Neural cell (in vitro differentiated cells): ENCODE measurements around the gene IGSF9B. TPM values are rescaled to one million over a fixed set of nuclear protein-coding genes. Genes with fewer than 3 reads are reported as not detected.

ENCODE experiments used
- H2AFZ ChIP-seq: fragments of 200-600, 300-800 bp; sonication (generic), shearing (Covaris generic); 2 replicates; pipeline ENCODE4 v1.6.0; 2014; ENCODE audit warnings: low read depth, mild to moderate bottlenecking, antibody characterized with exemption, low read length, moderate library complexity
- H3F3A ChIP-seq: fragments of 200-600 bp; shearing (Covaris generic); 2 replicates; pipeline ENCODE4 v1.6.1; 2016; ENCODE audit warnings: mild to moderate bottlenecking, moderate library complexity, mixed read lengths, antibody characterized with exemption, low read length; ENCODE audit not compliant: insufficient read depth, poor library complexity, severe bottlenecking
- H3K27ac ChIP-seq: fragments of 200-600, 300-800 bp; sonication (generic), shearing (Covaris generic); 2 replicates; pipeline ENCODE4 v1.5.1; 2014; ENCODE audit warnings: mild to moderate bottlenecking, low read length, moderate library complexity
- H3K27me3 ChIP-seq: fragments of 300-800, 200-600 bp; sonication (generic), shearing (Covaris generic); 2 replicates; pipeline ENCODE4 v1.6.0; 2014; ENCODE audit warnings: mild to moderate bottlenecking, low read depth, low read length, moderate library complexity; ENCODE audit not compliant: insufficient read depth
- H3K36me3 ChIP-seq: fragments of 300-800, 200-600 bp; sonication (generic), shearing (Covaris generic); 2 replicates; pipeline ENCODE4 v1.5.1; 2014; ENCODE audit warnings: mild to moderate bottlenecking, antibody characterized with exemption, low read length, moderate library complexity; ENCODE audit not compliant: insufficient read depth
- H3K4me2 ChIP-seq: fragments of 300-800, 200-600 bp; sonication (generic), shearing (Covaris generic); 2 replicates; pipeline ENCODE4 v1.6.0; 2014; ENCODE audit warnings: mild to moderate bottlenecking, low read length
- H3K4me3 ChIP-seq: fragments of 300-800, 200-600 bp; sonication (generic), shearing (Covaris generic); 2 replicates; pipeline ENCODE4 v1.5.1; 2014; ENCODE audit warnings: mild to moderate bottlenecking, low read length, moderate library complexity
- H3K79me2 ChIP-seq: fragments of 200-600 bp; shearing (Covaris generic); replicated peaks from 2 replicates; pipeline ENCODE4 v1.6.0; 2014; ENCODE audit warnings: mild to moderate bottlenecking, low read length, moderate library complexity; ENCODE audit not compliant: insufficient read depth
- H3K9ac ChIP-seq: fragments of 300-800, 200-600 bp; sonication (generic), shearing (Covaris generic); 2 replicates; pipeline ENCODE4 v1.6.1; 2016; ENCODE audit warnings: mild to moderate bottlenecking, low read length, mixed read lengths
- H3K9me2 ChIP-seq: fragments of 200-600 bp; shearing (Covaris generic); 2 replicates; pipeline ENCODE4 v1.6.1; 2016; ENCODE audit warnings: mild to moderate bottlenecking, low read length, mixed read lengths; ENCODE audit not compliant: insufficient read depth
- H3K9me3 ChIP-seq: fragments of 200-600, 300-800 bp; sonication (generic), shearing (Covaris generic); 2 replicates; pipeline ENCODE4 v1.6.1; 2016; ENCODE audit warnings: mild to moderate bottlenecking, mixed run types, low read length, moderate library complexity, mixed read lengths
- H4K20me1 ChIP-seq: fragments of 200-600 bp; shearing (Covaris generic); 2 replicates; pipeline ENCODE4 v1.6.1; 2016; ENCODE audit warnings: mild to moderate bottlenecking, mixed run types; ENCODE audit not compliant: insufficient read depth
- CTCF ChIP-seq: fragments of 450-650 bp; IDR thresholded peaks from 2 replicates; pipeline ENCODE4 v1.5.1; 2014; ENCODE audit warnings: antibody characterized with exemption, mild to moderate bottlenecking, moderate library complexity; ENCODE audit not compliant: poor library complexity, severe bottlenecking
- EP300 ChIP-seq: fragments of 450-650 bp; conservative IDR thresholded peaks from 2 replicates; pipeline ENCODE4 v1.6.1; 2014; ENCODE audit warnings: antibody characterized with exemption, mild to moderate bottlenecking, moderate library complexity; ENCODE audit not compliant: poor library complexity, severe bottlenecking
- EZH2 ChIP-seq: fragments of 200-600, 300-800 bp; shearing (Covaris generic), sonication (generic); IDR thresholded peaks from 2 replicates; pipeline ENCODE4 v1.6.1; 2014; ENCODE audit warnings: antibody characterized with exemption, low read length, borderline replicate concordance, mild to moderate bottlenecking; ENCODE audit not compliant: insufficient read depth, poor library complexity, severe bottlenecking
- MXI1 ChIP-seq: fragments of 450-650 bp; conservative IDR thresholded peaks from 2 replicates; pipeline ENCODE4 v1.6.1; 2014; ENCODE audit warnings: antibody characterized with exemption, mild to moderate bottlenecking; ENCODE audit not compliant: poor library complexity, severe bottlenecking
- POLR2AphosphoS5 ChIP-seq: IDR thresholded peaks from 2 replicates; pipeline ENCODE4 v1.6.1; 2012
- RAD21 ChIP-seq: fragments of 450-650 bp; conservative IDR thresholded peaks from 2 replicates; pipeline ENCODE4 v1.6.1; 2014; ENCODE audit warnings: antibody characterized with exemption, mild to moderate bottlenecking, moderate library complexity
- REST ChIP-seq: IDR thresholded peaks from 2 replicates; pipeline ENCODE4 v1.6.1; 2012; ENCODE audit warnings: borderline replicate concordance
- SMC3 ChIP-seq: fragments of 450-650 bp; conservative IDR thresholded peaks from 2 replicates; pipeline ENCODE4 v1.6.1; 2014; ENCODE audit warnings: antibody characterized with exemption, mild to moderate bottlenecking, moderate library complexity; ENCODE audit not compliant: poor library complexity
- TAF1 ChIP-seq: IDR thresholded peaks from 2 replicates; pipeline ENCODE4 v1.6.1; 2012; ENCODE audit warnings: low read depth
- polyA plus RNA-seq: library from polyadenylated mRNA; depleted of rRNA; stranded (reverse); fragments of >200 nt; gene quantifications from 2 replicates; pipeline ENCODE4 v1.2.3, GENCODE V29; 2014

Gene IGSF9B
- polyA plus RNA-seq, 1 donor from 2014 or later, result 2.3 TPM

- Histone ChIP-seq H3K27me3 (no peaks in the 10 kb centered on the region), H2AFZ (no peak overlapping the region), H3K27ac (no peak overlapping the region), H3K4me3 (no peak overlapping the region), H3K9me2 (no peaks in the 10 kb centered on the region), H3K4me2 (no peak overlapping the region), H3K9ac (no peak overlapping the region), H3K9me3 (no peaks in the 10 kb centered on the region), H3K36me3 (no peaks in the 10 kb centered on the region), H3K79me2 (no peaks in the 10 kb centered on the region), H4K20me1 (no peaks in the 10 kb centered on the region), H3F3A (no peaks in the 10 kb centered on the region)
- no peak for TF ChIP-seq CTCF
- no peak for TF ChIP-seq MXI1
- TF ChIP-seq RAD21, result no peak
- no peak for TF ChIP-seq EP300
- no peak for TF ChIP-seq POLR2AphosphoS5
- TF ChIP-seq SMC3, result no peak
- TF ChIP-seq TAF1, result no peak
- TF ChIP-seq EZH2, result no peak
- TF ChIP-seq REST, result no peak
Observed at GRCh38 chr11:133977067-133977677, 20.4 kb upstream of the IGSF9B start.

GRCh38 chr11:133975488-133975849 lies 18.7 kb upstream of the IGSF9B start:
- H3K27me3 ChIP-seq, result no peaks in the 10 kb centered on the region
- no peaks in the 10 kb centered on the region for H3K9me2 ChIP-seq
- no peaks in the 10 kb centered on the region for H3K79me2 ChIP-seq
- H4K20me1 ChIP-seq, result no peaks in the 10 kb centered on the region
- no peak overlapping the region for H2AFZ ChIP-seq
- TF ChIP-seq TAF1, result no peak
- no peak for TF ChIP-seq MXI1
- no peak for TF ChIP-seq CTCF
- no peak for TF ChIP-seq POLR2AphosphoS5
- no peak for TF ChIP-seq REST
- TF ChIP-seq RAD21, result no peak
- no peak for TF ChIP-seq SMC3
- no peak for TF ChIP-seq EZH2
- TF ChIP-seq EP300, result no peak
- H3K4me3 ChIP-seq, result no peak overlapping the region
- H3K9me3 ChIP-seq, result no peaks in the 10 kb centered on the region
- no peak overlapping the region for H3K4me2 ChIP-seq
- no peak overlapping the region for H3K27ac ChIP-seq
- no peaks in the 10 kb centered on the region for H3K36me3 ChIP-seq
- no peaks in the 10 kb centered on the region for H3F3A ChIP-seq
- no peak overlapping the region for H3K9ac ChIP-seq
